Ovary (tissue), 3 donors: Measurements from ENCODE around the gene GPX2.

Experiments used
- CTCF ChIP-seq, 3 donors: fragments of 450-650 bp in 2 of 3; fragments of 200-600 bp in 1 of 3; IDR thresholded peaks; one replicate each; pipeline versions ENCODE4 v1.5.1 to v1.8.0; 2016 to 2022; ENCODE audit warnings: antibody characterized with exemption in 3 of 3, mild to moderate bottlenecking in 1 of 3
- POLR2A ChIP-seq: fragments of 450-650 bp; IDR thresholded peaks from one replicate; pipeline ENCODE4 v1.6.1; 2017; ENCODE audit warnings: antibody characterized with exemption, mild to moderate bottlenecking, moderate library complexity
- donor health status: DM: no; HTN: no; CAD: no.

GRCh38 chr14:64944861-64945260 lies 2.3 kb upstream of the GPX2 start:
- TF ChIP-seq POLR2A (no peak), CTCF (IDR thresholded peaks at IDR 0.05) (no peak)
